ENCODE data around the gene PRICKLE3. TPM values are rescaled to one million over a fixed set of nuclear protein-coding genes. Genes with fewer than 3 reads are reported as not detected.

Gene PRICKLE3
- total and polyA plus RNA-seq, 2 donors (not counting 1 experiment from before 2014, with no cell fraction given): 2.7 to 7.4 TPM

GRCh38 chrX:49206543-49206942 lies 20.4 kb upstream of the PRICKLE3 start:
- Histone ChIP-seq H2AFZ (ENCODE audit: low read length) (no peak overlapping the region), H3K27ac (ENCODE audit: insufficient read depth, low read length) (no peak overlapping the region), H3K79me2 (ENCODE audit: control insufficient read depth, insufficient read depth, low read length) (no peaks in the 10 kb centered on the region), H3K4me1 (ENCODE audit: control insufficient read depth, extremely low read depth, insufficient read depth, low read length) (no peaks in the 10 kb centered on the region), H3K9me3 (ENCODE audit: control insufficient read depth, insufficient read depth, low read depth, low read length) (no peaks in the 10 kb centered on the region), H3K4me2 (ENCODE audit: extremely low read depth, insufficient read depth, low read length) (no peak overlapping the region), H3K36me3 (ENCODE audit: control insufficient read depth, insufficient read depth, low read length) (no peaks in the 10 kb centered on the region), H4K20me1 (ENCODE audit: control insufficient read depth, extremely low read depth, insufficient read depth, low read length) (no peaks in the 10 kb centered on the region), H3K9ac (ENCODE audit: insufficient read depth, low read length) (no peak overlapping the region), H3K27me3 (ENCODE audit: control insufficient read depth, insufficient read depth, low read length) (no peaks in the 10 kb centered on the region), H3K4me3 (replicated peaks in 1 of 4; ENCODE audit: control extremely low read depth in 1 of 4, insufficient read depth in 1 of 4, low read depth in 3 of 4, low read length in 4 of 4) (no peak overlapping the region)
- DNase-seq (ENCODE audit: low read depth in 2 of 2): no peak
- TF ChIP-seq CTCF (conservative IDR thresholded peaks at IDR 0.05 in 1 of 2, IDR thresholded peaks at IDR 0.05 in 1 of 2; ENCODE audit: low read depth in 1 of 2, low read length in 2 of 2): no peak
- TF ChIP-seq EZH2 (IDR thresholded peaks at IDR 0.05; ENCODE audit: low read length, missing control alignments): no peak

DNA sequence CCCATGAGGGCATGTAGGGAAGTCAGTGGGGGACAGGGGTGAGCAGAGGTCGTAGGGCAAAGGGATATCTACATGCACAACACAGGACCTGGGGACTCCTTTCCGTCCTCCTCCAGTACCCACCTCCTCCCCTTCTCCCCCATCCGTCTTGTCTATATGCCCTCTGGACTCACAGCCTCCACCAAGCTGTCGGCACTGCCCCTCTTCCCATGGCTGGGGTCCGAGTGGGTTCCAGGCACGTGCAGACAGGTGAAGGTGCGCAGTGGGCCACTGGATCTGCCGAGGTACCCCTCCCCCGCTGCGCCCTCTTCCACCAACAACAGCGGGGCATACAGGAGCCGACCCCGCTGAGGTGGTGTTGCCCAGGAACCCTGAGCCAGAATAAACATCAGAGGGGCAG lies 19.3 kb upstream of the PRICKLE3 start:
- H3K79me2 ChIP-seq (ENCODE audit: control insufficient read depth, insufficient read depth, low read length): no peaks in the 10 kb centered on the region
- no peak overlapping the region for H3K4me2 ChIP-seq (ENCODE audit: extremely low read depth, insufficient read depth, low read length)
- no peaks in the 10 kb centered on the region for H3K36me3 ChIP-seq (ENCODE audit: control insufficient read depth, insufficient read depth, low read length)
- H3K9ac ChIP-seq (ENCODE audit: insufficient read depth, low read length): no peak overlapping the region
- no peak overlapping the region for H3K4me3 ChIP-seq (replicated peaks in 1 of 4; ENCODE audit: control extremely low read depth in 1 of 4, insufficient read depth in 1 of 4, low read depth in 3 of 4, low read length in 4 of 4)
- H2AFZ ChIP-seq (ENCODE audit: low read length): no peak overlapping the region
- DNase-seq (ENCODE audit: low read depth in 2 of 2): no peak
- no peaks in the 10 kb centered on the region for H3K4me1 ChIP-seq (ENCODE audit: control insufficient read depth, extremely low read depth, insufficient read depth, low read length)
- TF ChIP-seq EZH2 (IDR thresholded peaks at IDR 0.05; ENCODE audit: low read length, missing control alignments) (no peak), CTCF (conservative IDR thresholded peaks at IDR 0.05 in 1 of 2, IDR thresholded peaks at IDR 0.05 in 1 of 2; ENCODE audit: low read depth in 1 of 2, low read length in 2 of 2) (no peak)
- H3K27ac ChIP-seq (ENCODE audit: insufficient read depth, low read length): no peak overlapping the region
- H4K20me1 ChIP-seq (ENCODE audit: control insufficient read depth, extremely low read depth, insufficient read depth, low read length): no peaks in the 10 kb centered on the region
- no peaks in the 10 kb centered on the region for H3K27me3 ChIP-seq (ENCODE audit: control insufficient read depth, insufficient read depth, low read length)
- no peaks in the 10 kb centered on the region for H3K9me3 ChIP-seq (ENCODE audit: control insufficient read depth, insufficient read depth, low read depth, low read length)

DNA sequence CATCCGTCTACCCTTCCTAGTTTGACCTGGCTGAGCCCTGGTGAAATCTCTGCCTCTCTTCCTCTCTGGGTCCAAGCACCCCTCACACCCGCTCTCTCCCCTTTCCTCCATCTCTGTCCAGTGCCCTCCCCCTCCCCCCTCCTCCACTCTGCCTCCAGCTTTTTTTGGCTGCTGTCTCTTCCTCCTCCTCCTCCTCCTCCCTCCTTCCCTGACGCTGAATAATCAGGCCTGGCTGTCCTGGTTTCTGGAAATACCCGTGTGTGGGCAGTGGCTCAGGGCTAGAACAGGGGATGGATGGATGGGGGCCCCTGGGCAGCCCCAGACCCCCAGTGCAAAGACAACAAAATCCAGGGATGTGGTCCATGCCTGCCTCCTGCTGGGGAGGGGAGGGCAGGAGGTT lies 18.5 kb upstream of the PRICKLE3 start:
- no peak overlapping the region for H3K4me3 ChIP-seq (replicated peaks in 1 of 4; ENCODE audit: control extremely low read depth in 1 of 4, insufficient read depth in 1 of 4, low read depth in 3 of 4, low read length in 4 of 4)
- DNase-seq (ENCODE audit: low read depth in 2 of 2): no peak

More for the DNA sequence above, 18.5 kb upstream of the PRICKLE3 start:
- Histone ChIP-seq H3K79me2 (ENCODE audit: control insufficient read depth, insufficient read depth, low read length) (no peaks in the 10 kb centered on the region), H3K9ac (ENCODE audit: insufficient read depth, low read length) (no peak overlapping the region), H2AFZ (ENCODE audit: low read length) (no peak overlapping the region), H3K27me3 (ENCODE audit: control insufficient read depth, insufficient read depth, low read length) (no peaks in the 10 kb centered on the region), H3K4me1 (ENCODE audit: control insufficient read depth, extremely low read depth, insufficient read depth, low read length) (no peaks in the 10 kb centered on the region), H3K27ac (ENCODE audit: insufficient read depth, low read length) (no peak overlapping the region), H3K36me3 (ENCODE audit: control insufficient read depth, insufficient read depth, low read length) (no peaks in the 10 kb centered on the region), H4K20me1 (ENCODE audit: control insufficient read depth, extremely low read depth, insufficient read depth, low read length) (no peaks in the 10 kb centered on the region), H3K4me2 (ENCODE audit: extremely low read depth, insufficient read depth, low read length) (no peak overlapping the region), H3K9me3 (ENCODE audit: control insufficient read depth, insufficient read depth, low read depth, low read length) (no peaks in the 10 kb centered on the region)
- TF ChIP-seq CTCF (conservative IDR thresholded peaks at IDR 0.05 in 1 of 2, IDR thresholded peaks at IDR 0.05 in 1 of 2; ENCODE audit: low read depth in 1 of 2, low read length in 2 of 2) (no peak), EZH2 (IDR thresholded peaks at IDR 0.05; ENCODE audit: low read length, missing control alignments) (no peak)

All from fibroblast of lung (primary cell).